Measurements from ENCODE around the gene LDLRAD3.

The LDLRAD3 gene

GRCh38 chr11:36253238-36253637 is 309.4 kb downstream of the LDLRAD3 start:
- no peak overlapping the region for H3K4me3 ChIP-seq (ENCODE audit: low read depth, low read length)
- TF ChIP-seq CTCF (IDR thresholded peaks at IDR 0.05; ENCODE audit: low read depth, low read length): no peak

GRCh38 chr11:36254713-36255112 is 310.9 kb downstream of the LDLRAD3 start:
- TF ChIP-seq CTCF (IDR thresholded peaks at IDR 0.05; ENCODE audit: low read depth, low read length): no peak
- H3K4me3 ChIP-seq (ENCODE audit: low read depth, low read length): no peak overlapping the region

- H3K4me3 ChIP-seq (ENCODE audit: low read depth, low read length): no peak overlapping the region
- TF ChIP-seq CTCF (IDR thresholded peaks at IDR 0.05; ENCODE audit: low read depth, low read length): no peak
Observed at GRCh38 chr11:36257351-36257750, 313.5 kb downstream of the LDLRAD3 start.

- H3K4me3 ChIP-seq (ENCODE audit: low read depth, low read length): no peak overlapping the region
- peak; percentile 61 for TF ChIP-seq CTCF (IDR thresholded peaks at IDR 0.05; ENCODE audit: low read depth, low read length)
Observed at GRCh38 chr11:36258730-36259360, 315.0 kb downstream of the LDLRAD3 start.

- no peak overlapping the region for H3K4me3 ChIP-seq (ENCODE audit: low read depth, low read length)
- TF ChIP-seq CTCF (IDR thresholded peaks at IDR 0.05; ENCODE audit: low read depth, low read length): no peak
Observed at GRCh38 chr11:36261094-36261493, 317.2 kb downstream of the LDLRAD3 start.

GRCh38 chr11:36264011-36264972 is 320.4 kb downstream of the LDLRAD3 start:
- H3K4me3 ChIP-seq (ENCODE audit: low read depth, low read length): no peak overlapping the region
- no peak for TF ChIP-seq CTCF (IDR thresholded peaks at IDR 0.05; ENCODE audit: low read depth, low read length)

GRCh38 chr11:36264973-36265344 is 321.1 kb downstream of the LDLRAD3 start:
- TF ChIP-seq CTCF (IDR thresholded peaks at IDR 0.05; ENCODE audit: low read depth, low read length): no peak
- H3K4me3 ChIP-seq (ENCODE audit: low read depth, low read length): no peak overlapping the region

All from WI38 (cell line).